Measurements from ENCODE around the gene GNA14.
"Not testable (repeated sequence)": the region's sequence is repeated elsewhere in the genome, so short reads cannot be mapped to it uniquely, and the experiment has no call there.

The GNA14 gene

DNA sequence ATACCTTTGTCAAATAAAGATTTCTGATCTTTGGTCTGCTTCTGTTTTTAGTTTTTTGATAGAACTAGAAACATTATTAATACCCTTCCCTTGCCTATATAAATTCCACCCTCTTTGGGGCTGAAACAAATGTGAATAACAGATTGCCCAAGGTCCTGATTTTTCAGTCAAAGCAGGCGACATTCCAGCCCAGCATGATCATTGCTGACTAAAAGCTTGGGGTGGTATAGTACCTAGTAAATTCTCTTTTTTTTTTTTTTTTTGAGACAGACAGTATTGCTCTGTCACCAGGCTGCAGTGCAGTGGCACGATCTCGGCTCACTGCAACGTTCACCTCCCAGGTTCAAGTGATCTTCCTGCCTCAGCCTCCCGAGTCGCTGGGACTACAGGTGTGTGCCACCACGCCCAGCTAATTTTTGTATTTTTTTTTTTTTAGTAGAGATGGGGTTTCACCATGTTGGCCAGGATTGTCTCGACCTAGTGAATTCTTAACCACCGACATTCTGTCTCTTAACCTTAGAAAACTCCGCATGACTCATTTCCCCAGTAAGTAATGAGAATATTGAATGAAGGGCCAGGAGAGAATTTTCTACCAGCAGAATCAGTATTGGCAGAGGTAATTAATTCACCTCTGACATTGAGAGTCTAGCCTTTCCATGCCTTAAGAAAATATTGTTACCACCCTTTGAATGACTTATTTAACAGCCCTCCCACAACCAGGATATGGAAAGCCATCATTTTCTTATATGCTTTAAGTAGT is 226.4 kb downstream of the GNA14 start:
- Mint-ChIP-seq H3K9me3 (no peaks in the 10 kb centered on the region), H3K27ac (no peak overlapping the region), H3K4me3 (no peak overlapping the region), H3K27me3 (ENCODE audit: low read depth) (no peaks in the 10 kb centered on the region), H3K36me3 (ENCODE audit: low read depth) (peaks cover 8% of the 10 kb centered on the region), H3K4me1 (no peaks in the 10 kb centered on the region)
- TF ChIP-seq, protein P1, sequence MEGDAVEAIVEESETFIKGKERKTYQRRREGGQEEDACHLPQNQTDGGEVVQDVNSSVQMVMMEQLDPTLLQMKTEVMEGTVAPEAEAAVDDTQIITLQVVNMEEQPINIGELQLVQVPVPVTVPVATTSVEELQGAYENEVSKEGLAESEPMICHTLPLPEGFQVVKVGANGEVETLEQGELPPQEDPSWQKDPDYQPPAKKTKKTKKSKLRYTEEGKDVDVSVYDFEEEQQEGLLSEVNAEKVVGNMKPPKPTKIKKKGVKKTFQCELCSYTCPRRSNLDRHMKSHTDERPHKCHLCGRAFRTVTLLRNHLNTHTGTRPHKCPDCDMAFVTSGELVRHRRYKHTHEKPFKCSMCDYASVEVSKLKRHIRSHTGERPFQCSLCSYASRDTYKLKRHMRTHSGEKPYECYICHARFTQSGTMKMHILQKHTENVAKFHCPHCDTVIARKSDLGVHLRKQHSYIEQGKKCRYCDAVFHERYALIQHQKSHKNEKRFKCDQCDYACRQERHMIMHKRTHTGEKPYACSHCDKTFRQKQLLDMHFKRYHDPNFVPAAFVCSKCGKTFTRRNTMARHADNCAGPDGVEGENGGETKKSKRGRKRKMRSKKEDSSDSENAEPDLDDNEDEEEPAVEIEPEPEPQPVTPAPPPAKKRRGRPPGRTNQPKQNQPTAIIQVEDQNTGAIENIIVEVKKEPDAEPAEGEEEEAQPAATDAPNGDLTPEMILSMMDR (IDR thresholded peaks at IDR 0.05; ENCODE audit: unreplicated experiment in 3 of 3): no peak

DNA sequence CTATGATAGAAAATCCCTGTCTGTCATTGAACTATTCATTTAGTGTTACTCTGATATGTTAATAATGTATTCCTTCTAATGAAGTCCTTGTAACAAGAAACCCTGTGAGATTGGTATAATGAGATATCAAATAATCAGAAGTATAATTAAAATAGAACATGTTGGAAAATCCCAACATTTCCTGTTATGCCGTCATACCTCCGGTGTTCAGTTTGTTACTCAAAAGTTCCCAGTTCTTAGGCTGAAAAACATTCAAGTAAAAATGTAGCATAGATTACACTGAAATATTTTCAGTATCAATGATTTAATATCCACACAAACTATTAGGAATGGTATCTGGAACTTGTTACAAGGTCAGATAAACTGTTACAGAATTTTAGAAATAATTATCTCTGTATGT is 227.5 kb downstream of the GNA14 start:
- TF ChIP-seq, protein P1 (IDR thresholded peaks at IDR 0.05; ENCODE audit: unreplicated experiment in 3 of 3): no peak
- Mint-ChIP-seq H3K27me3 (ENCODE audit: low read depth) (no peaks in the 10 kb centered on the region), H3K4me3 (no peak overlapping the region), H3K36me3 (ENCODE audit: low read depth) (peaks cover 12% of the 10 kb centered on the region), H3K9me3 (no peaks in the 10 kb centered on the region), H3K4me1 (no peaks in the 10 kb centered on the region), H3K27ac (no peak overlapping the region)

DNA sequence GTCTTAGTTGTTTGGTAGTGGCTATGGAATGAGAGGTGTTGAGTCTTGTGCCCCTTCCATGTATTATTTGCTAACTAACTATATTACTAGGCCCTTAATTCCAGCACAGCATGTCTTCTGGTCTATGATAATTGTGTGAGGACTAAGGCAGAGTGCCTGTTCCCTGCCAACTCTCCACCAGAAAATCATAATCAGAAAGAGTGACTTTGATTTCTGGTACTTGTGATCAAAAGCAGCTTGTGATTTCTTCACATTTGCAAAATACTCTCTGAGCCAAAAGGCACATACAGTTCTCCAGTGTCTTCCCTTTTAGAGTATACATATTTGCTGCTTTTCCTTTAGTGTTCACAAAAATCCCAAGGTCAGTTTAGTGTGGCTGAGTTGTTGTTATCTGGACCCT is 229.9 kb downstream of the GNA14 start:
- Mint-ChIP-seq H3K36me3 (ENCODE audit: low read depth) (peaks cover 15% of the 10 kb centered on the region), H3K9me3 (no peaks in the 10 kb centered on the region), H3K27me3 (ENCODE audit: low read depth) (no peaks in the 10 kb centered on the region), H3K4me3 (no peak overlapping the region), H3K27ac (no peak overlapping the region), H3K4me1 (no peaks in the 10 kb centered on the region)
- TF ChIP-seq, protein P1 (IDR thresholded peaks at IDR 0.05; ENCODE audit: unreplicated experiment in 3 of 3): no peak

DNA sequence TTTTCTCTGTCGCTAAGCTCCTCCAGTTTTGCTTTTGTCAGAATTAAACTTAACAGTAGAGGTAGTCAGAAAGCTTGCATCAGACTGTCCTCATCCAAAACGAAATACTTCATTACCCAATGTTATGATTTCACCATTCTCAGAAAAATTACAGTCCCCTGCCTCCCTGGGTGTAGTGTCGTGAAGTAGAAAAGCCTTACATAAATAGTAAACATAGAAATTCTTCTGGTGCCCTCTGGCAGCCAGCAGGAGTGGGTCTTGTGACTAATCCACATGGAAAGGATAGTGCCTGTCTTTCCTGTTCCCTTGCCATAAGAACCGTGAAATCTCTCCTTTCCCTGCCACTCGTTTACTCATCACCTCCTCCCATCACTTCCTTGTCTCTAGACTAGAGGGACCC is 230.6 kb downstream of the GNA14 start:
- TF ChIP-seq, protein P1 (IDR thresholded peaks at IDR 0.05; ENCODE audit: unreplicated experiment in 3 of 3): no peak
- H3K36me3 Mint-ChIP-seq (ENCODE audit: low read depth): peaks cover 15% of the 10 kb centered on the region
- no peak overlapping the region for H3K4me3 Mint-ChIP-seq
- H3K9me3 Mint-ChIP-seq: no peaks in the 10 kb centered on the region
- no peaks in the 10 kb centered on the region for H3K4me1 Mint-ChIP-seq
- H3K27ac Mint-ChIP-seq: no peak overlapping the region
- no peaks in the 10 kb centered on the region for H3K27me3 Mint-ChIP-seq (ENCODE audit: low read depth)

DNA sequence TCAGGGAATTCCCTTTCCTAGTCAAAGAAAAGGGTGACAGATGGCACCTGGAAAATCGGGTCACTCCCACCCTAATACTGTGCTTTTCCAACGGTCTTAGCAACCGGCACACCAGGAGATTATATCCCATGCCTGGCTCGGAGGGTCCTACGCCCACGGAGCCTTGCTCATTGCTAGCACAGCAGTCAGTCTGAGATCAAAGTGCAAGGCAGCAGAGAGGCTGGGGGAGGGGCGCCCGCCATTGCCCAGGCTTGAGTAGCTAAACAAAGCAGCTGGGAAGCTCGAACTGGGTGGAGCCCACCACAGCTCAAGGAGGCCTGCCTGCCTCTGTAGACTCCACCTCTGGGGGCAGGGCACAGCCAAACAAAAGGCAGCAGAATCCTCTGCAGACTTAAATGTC is 239.6 kb downstream of the GNA14 start:
- H3K36me3 Mint-ChIP-seq (ENCODE audit: low read depth): peaks cover 64% of the 10 kb centered on the region
- not testable (repeated sequence) for H3K4me1 Mint-ChIP-seq; H3K4me3 Mint-ChIP-seq; H3K27ac Mint-ChIP-seq; H3K27me3 Mint-ChIP-seq (ENCODE audit: low read depth)
- H3K9me3 Mint-ChIP-seq: peaks cover 37% of the 10 kb centered on the region

DNA sequence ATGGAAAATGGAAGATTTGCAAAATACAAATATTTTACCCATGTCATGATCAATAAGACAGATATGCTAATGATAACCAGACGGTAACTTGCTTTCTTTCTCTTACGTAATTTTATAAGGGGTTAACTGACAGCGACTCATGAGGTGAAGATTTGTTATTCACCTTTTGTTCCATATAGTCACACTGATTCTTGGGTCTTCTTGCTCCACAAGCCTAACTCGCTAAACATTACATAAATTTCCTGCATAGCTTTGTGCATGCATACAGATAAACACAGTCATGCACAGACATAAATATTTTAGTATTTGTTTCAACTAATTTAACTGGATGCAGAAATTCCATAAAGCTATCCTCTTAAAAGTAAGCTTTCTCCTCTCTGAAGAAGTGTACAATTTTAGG is 244.9 kb downstream of the GNA14 start:
- H3K27me3 Mint-ChIP-seq (ENCODE audit: low read depth): no peaks in the 10 kb centered on the region
- H3K27ac Mint-ChIP-seq: no peak overlapping the region
- TF ChIP-seq, protein P1 (IDR thresholded peaks at IDR 0.05; ENCODE audit: unreplicated experiment in 3 of 3): no peak
- H3K36me3 Mint-ChIP-seq (ENCODE audit: low read depth): peaks cover 40% of the 10 kb centered on the region
- H3K4me1 Mint-ChIP-seq: no peaks in the 10 kb centered on the region
- H3K4me3 Mint-ChIP-seq: no peak overlapping the region
- peaks cover 18% of the 10 kb centered on the region for H3K9me3 Mint-ChIP-seq

Measured in nephron (organoid).